Left ventricle myocardium inferior (tissue), 1 donor: ENCODE results near the gene GAPDHS. TPM values are rescaled to one million over a fixed set of nuclear protein-coding genes. Genes with fewer than 3 reads are reported as not detected.

Source experiments
- DNase-seq: peaks from one replicate; pipeline ENCODE4 v3.0.0-alpha.2; 2020
- H3K27ac ChIP-seq: fragments of 200-600 bp; replicated peaks from 2 replicates; pipeline ENCODE4 v1.8.0; 2021
- H3K27me3 ChIP-seq: fragments of 200-600 bp; 2 replicates; pipeline ENCODE4 v1.8.0; 2021; ENCODE audit warnings: low read depth
- H3K36me3 ChIP-seq: fragments of 200-600 bp; 2 replicates; pipeline ENCODE4 v1.8.0; 2021
- H3K4me1 ChIP-seq: fragments of 200-600 bp; 2 replicates; pipeline ENCODE4 v1.8.0; 2021
- H3K4me3 ChIP-seq: fragments of 200-600 bp; 2 replicates; pipeline ENCODE4 v1.8.0; 2021; ENCODE audit warnings: mild to moderate bottlenecking, moderate library complexity
- H3K9me3 ChIP-seq: fragments of 200-600 bp; replicated peaks from 2 replicates; pipeline ENCODE4 v1.8.0; 2021
- CTCF ChIP-seq: fragments of 200-600 bp; IDR thresholded peaks from 2 replicates; pipeline ENCODE4 v1.8.0; 2021; ENCODE audit warnings: antibody characterized with exemption, mild to moderate bottlenecking, borderline replicate concordance
- intact Hi-C: fragments of 100-400 bp; cut with micrococcal nuclease; formaldehyde crosslinking; loops from one replicate; pipeline ENCODE4 v1.11.0; 2022
- total RNA-seq: library from RNA; stranded (reverse); fragmentation: NEBNext Ultra II Directional; extraction: Animal tissue kit (Norgen Biotek cat#: 25700); gene quantifications from one replicate; pipeline ENCODE4 v1.2.1, GENCODE V29; 2021
- donor health status: DM: no; HTN: yes; CAD: no; lungs with severe emphysema.

The GAPDHS gene
- total RNA-seq, 1 donor from 2014 or later = not detected

- peaks cover 45% of the 10 kb centered on the region for H3K27me3 ChIP-seq
- no peak for TF ChIP-seq CTCF
Observed at GRCh38 chr19:35490364-35490763, 42.9 kb upstream of the GAPDHS start, which contains the start of gene KRTDAP. TSS of gene KRTDAP (minus strand) at chr19:35490464. CDS start at chr19:35490442, 22 bp downstream.

DNA sequence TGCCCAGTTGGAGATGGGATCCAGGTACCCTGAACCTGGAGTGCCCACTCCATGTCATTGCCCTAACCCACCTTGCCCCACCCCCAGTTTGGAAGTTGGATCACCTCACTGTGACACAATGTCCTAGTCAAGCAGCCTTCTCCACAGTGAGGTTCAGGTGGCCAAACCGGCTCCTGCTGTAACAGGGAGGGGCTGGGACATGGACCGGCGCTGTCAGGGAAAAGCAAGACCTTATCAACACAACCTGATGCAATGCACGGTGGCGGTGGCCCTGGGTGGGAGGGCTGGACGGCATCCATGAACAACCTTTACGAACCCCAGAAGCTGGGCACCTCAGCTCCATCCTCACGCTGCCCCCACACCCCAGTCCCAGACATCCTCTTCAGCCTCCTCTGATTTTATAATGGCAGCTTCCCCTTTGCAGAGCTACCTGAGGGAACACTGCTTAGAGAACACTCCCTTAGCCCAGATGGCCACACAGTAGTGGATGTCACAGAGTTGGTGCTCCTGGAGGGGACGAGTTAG lies 41.4 kb upstream of the GAPDHS start:
- H3K36me3 ChIP-seq = no peaks in the 10 kb centered on the region
- H3K4me3 ChIP-seq = no peak overlapping the region
- H3K27ac ChIP-seq = no peak overlapping the region
- DNase-seq = no peak
- no peaks in the 10 kb centered on the region for H3K9me3 ChIP-seq
- intact Hi-C loops = loop anchor here (10.0 kb wide), 1 partner anchor 137 kb away; the partner anchor contains the start of gene FFAR3
- H3K27me3 ChIP-seq = peaks cover 39% of the 10 kb centered on the region
- peaks cover 8% of the 10 kb centered on the region for H3K4me1 ChIP-seq
- no peak for TF ChIP-seq CTCF

More at GRCh38 chr19:35490364-35490763, 42.9 kb upstream of the GAPDHS start, which contains the start of gene KRTDAP:
- intact Hi-C loops = loop anchor here (10.0 kb wide), 1 partner anchor 136 kb away; the partner anchor contains the start of gene FFAR3
- H3K4me3 ChIP-seq = no peak within 1 kb of the TSS
- no peaks in the 10 kb centered on the region for H3K36me3 ChIP-seq
- DNase-seq = no peak
- H3K4me1 ChIP-seq = peaks cover 4% of the 10 kb centered on the region
- no peak within 1 kb of the TSS for H3K27ac ChIP-seq
- H3K9me3 ChIP-seq = no peaks in the 10 kb centered on the region

GRCh38 chr19:35493971-35494370 lies 39.3 kb upstream of the GAPDHS start:
- no peak for TF ChIP-seq CTCF
- DNase-seq = no peak
- no peak overlapping the region for H3K27ac ChIP-seq
- peaks cover 8% of the 10 kb centered on the region for H3K4me1 ChIP-seq
- peaks cover 21% of the 10 kb centered on the region for H3K27me3 ChIP-seq
- intact Hi-C loops = loop anchor here (10.0 kb wide), 1 partner anchor 139 kb away; the partner anchor contains the start of gene FFAR3
- no peaks in the 10 kb centered on the region for H3K36me3 ChIP-seq
- H3K9me3 ChIP-seq = no peaks in the 10 kb centered on the region
- no peak overlapping the region for H3K4me3 ChIP-seq

DNA sequence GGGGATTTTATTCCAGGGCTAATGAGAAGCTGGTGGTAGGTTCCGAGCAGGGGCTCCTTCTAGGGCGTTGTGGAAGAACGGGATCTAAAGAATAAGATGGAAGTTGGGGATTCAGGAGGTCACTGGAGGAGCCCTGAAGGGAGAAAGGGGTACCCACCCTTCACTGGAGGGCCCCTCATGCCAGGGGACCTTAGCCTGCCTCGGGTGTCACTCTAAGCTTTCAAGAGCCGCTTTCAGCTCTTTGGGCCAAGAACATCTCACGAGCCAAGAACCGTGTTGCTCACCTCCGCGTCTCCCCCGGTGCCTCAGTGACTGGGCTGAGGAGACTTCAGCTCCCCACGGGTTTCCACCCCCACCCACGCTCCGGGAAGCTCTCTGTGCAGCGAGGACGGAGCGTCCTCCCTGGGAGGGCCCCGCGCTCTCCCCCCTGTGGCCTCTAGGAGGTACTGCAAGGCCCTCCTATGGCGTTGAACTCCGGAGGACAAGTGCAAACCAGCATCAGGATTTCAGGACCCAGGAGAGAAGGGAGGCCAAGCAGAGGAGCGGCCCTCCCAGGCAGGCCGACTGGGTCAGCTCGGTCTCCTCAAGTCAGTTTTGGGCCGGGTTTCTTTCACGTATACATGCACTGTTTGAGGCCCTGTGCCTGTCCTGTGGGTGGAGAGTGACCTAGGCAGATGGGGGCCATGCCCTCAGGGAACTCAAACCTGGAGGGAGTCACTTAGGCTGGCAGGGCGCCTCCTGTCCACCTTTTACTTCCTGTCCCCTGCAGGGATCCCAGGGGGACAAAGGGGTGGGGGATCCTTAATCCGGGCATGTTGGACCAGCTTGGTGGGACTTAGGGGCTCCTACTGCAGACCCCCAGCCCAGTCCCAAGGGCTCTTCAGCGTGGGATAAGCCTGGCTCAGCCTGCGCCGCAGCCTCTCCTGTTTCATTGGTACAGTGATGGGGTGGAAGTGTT lies 37.9 kb upstream of the GAPDHS start:
- Histone ChIP-seq H3K4me3 (peak overlapping the region; percentile 34), H3K27me3 (peaks cover 6% of the 10 kb centered on the region), H3K9me3 (no peaks in the 10 kb centered on the region), H3K36me3 (no peaks in the 10 kb centered on the region), H3K27ac (no peak overlapping the region), H3K4me1 (peaks cover 8% of the 10 kb centered on the region)
- intact Hi-C loops = loop anchor here (10.0 kb wide), 1 partner anchor 141 kb away; the partner anchor contains the start of gene FFAR3
- TF ChIP-seq CTCF = peak; percentile 99
- DNase-seq = peak; percentile 63

DNA sequence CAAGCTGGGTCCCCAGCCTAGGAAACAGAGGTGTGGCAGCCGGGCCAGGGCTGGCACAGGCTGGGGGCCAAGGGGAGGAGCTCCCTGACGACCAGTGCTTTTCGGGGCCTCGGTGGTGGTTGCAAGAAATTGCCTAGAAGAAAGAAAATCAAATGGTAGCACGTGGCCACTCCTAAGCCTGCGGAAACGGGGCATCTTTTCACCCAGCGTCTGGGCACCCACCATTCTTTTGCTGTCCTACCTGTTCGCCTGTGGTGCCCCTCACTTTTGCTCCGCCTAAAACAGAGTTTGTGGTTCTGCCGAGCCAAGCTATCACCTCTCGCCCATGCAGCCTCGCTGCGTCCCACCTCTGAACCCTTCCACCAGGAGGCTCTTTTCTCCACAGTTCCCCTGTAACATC lies 35.9 kb upstream of the GAPDHS start:
- Histone ChIP-seq H3K27me3 (no peaks in the 10 kb centered on the region), H3K4me1 (peaks cover 8% of the 10 kb centered on the region), H3K27ac (no peak overlapping the region), H3K4me3 (no peak overlapping the region), H3K36me3 (no peaks in the 10 kb centered on the region), H3K9me3 (no peaks in the 10 kb centered on the region)
- intact Hi-C loops = loop anchor here (10.0 kb wide), 1 partner anchor 143 kb away; the partner anchor contains the start of gene FFAR3
- TF ChIP-seq CTCF = no peak
- no peak for DNase-seq
